HG02885 (cell line): ENCODE results near the gene PINLYP.
"Not testable (repeated sequence)": the region's sequence is repeated elsewhere in the genome, so short reads cannot be mapped to it uniquely, and the experiment has no call there.

ENCODE experiments used
- ATAC-seq: cut with Tn5 transposase; IDR thresholded peaks from one replicate; pipeline ENCODE4 v1.9.1; 2021; ENCODE audit warnings: mild to moderate bottlenecking; ENCODE audit not compliant: unreplicated experiment, poor library complexity

Gene PINLYP

DNA sequence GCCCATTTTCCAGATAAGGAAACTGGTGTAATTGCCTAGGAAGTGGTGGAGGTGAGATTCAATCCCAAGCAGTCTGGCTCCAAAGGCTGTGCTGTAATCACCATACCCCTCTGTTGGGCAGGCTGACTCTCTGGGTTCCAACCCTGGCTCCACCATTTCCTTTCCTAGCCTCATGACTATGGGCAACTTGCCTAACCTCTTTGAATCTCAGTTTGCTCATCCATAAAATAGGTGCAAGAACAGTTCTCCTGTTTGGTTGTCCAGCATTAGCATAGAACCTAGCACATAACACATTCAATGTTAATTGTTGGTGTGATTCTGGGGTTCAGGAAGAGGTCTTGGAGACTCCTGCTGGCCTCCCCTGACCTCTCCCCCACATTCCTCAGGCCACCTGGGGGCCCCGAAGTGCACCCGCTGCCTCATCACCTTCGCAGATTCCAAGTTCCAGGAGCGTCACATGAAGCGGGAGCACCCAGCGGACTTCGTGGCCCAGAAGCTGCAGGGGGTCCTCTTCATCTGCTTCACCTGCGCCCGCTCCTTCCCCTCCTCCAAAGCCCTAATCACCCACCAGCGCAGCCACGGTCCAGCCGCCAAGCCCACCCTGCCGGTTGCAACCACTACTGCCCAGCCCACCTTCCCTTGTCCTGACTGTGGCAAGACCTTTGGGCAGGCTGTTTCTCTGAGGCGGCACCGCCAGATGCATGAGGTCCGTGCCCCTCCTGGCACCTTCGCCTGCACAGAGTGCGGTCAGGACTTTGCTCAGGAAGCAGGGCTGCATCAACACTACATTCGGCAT lies 23.0 kb downstream of the PINLYP start:
- ATAC-seq, result no peak

GRCh38 chr19:43599635-43600295 lies 24.2 kb downstream of the PINLYP start:
- ATAC-seq, result no peak

DNA sequence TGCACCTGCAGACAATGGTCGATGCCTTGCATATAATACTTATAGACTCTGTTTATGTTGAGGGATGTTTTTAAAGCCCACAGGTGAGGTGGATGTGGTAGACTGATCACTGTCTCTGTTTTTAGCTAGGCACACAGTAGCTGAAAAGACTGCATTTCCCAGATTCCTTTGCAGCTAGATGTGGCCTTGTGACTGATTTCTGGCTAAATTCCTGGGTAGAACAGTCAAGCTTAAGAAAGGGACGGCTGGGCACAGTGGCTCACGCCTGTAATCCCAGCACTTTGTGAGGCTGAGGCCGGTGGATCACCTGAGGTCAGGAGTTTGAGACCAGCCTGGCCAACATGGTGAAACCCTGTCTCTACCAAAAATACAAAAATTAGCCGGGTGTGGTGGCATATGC lies 24.7 kb downstream of the PINLYP start:
- ATAC-seq, result not testable (repeated sequence)

GRCh38 chr19:43605875-43606568 lies 30.4 kb downstream of the PINLYP start:
- ATAC-seq, result no peak

DNA sequence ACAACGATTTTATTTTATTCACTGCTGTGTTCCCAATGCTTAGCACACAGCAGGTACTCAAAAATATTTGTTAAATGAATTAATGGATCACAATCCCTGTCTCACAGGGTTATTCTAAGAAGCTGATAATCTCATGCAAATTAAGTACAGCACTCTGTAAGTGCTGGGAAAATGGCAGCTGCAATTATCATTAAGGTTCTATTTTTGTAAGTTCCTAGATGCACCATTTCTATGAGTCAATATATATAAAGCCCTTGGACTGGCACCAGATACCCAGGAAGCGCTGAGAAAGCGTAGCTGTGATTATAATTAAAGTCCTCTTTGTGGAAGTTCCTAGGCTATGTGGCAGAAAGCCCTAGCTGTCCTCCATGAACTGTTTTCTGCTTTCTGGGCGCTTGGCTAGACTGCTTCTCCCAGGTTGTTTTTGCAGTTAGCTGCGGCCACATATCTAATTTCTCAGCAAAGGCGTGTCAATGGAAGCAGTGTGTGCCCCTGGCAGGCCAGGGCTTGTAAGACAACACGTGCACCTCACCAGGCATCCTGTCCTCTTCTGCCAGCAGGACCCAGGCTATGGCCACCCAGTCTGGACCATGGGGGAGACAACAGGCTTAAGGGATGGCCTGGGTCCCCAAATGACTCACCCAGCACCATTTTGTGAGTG lies 31.1 kb downstream of the PINLYP start:
- no peak for ATAC-seq

- ATAC-seq, result no peak
These were observed 31.9 kb downstream of the PINLYP start for GRCh38 chr19:43607238-43608205.

- no peak for ATAC-seq
These were observed 34.3 kb downstream of the PINLYP start for GRCh38 chr19:43609872-43610271.

GRCh38 chr19:43610493-43610892 lies 34.9 kb downstream of the PINLYP start:
- ATAC-seq, result no peak

DNA sequence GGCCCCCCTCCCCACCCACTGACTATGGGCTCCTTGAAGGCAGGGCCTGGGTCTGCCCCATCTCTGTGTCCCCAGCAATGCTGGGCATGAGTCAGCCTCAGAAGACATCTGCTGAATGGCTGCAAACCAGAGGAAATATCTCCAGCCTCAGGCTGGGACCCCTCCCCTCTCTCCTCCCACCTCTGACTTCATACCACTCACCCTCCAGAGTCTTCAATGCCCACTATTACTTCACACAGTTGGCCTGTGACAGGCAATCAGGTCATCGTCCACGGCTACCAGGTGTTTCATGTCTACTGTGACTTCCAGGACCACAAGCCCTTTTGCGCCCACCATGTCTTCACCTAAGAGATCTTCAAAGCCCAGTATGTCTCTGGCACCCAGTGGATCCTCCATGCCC lies 36.2 kb downstream of the PINLYP start, which contains the start of gene SRRM5:
Gene SRRM5, plus strand, starts transcription at position 301 of the 400 bp plus-strand sequence. Its CDS starts 34 bp downstream, at position 335.
- ATAC-seq, result no peak

DNA sequence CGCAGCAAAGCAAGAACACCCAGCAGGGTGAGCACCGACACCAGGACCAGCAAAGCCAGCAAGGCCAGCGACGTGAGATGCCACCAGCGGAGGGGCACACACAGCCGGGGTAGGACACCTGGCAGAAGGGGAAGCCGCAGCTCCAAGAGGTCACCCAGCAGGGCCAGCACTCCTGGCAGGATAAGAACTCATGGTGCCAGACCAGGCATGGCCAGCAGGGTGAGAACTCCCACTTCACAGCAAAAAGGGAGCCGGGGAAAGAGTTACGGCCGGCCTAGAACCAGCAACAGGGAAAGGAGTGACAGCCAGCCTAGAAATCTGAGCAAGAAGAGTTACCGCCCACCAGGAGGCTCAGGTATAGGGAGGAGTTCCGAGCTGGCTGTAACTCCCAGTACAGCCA lies 36.8 kb downstream of the PINLYP start:
- no peak for ATAC-seq

- ATAC-seq, result no peak
These were observed 40.7 kb downstream of the PINLYP start for GRCh38 chr19:43616306-43616705.

DNA sequence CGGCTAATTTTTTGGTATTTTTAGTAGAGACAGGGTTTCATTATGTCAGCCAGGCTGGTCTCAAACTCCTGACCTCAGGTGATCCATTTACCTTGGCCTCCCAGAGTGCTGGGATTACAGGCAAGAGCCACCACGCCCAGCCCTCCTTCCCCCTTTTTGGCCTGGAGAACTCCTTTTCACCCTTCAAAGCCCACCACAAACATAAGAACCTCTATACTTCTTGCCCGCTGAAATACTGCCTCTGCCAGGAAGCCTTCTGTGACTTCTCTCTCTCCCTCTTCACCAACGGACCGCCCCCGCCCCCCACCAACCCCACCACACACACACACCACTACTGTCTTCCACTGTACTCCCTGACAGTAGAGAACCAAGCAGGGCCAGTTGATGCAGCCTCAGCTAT lies 41.4 kb downstream of the PINLYP start:
- no peak for ATAC-seq

DNA sequence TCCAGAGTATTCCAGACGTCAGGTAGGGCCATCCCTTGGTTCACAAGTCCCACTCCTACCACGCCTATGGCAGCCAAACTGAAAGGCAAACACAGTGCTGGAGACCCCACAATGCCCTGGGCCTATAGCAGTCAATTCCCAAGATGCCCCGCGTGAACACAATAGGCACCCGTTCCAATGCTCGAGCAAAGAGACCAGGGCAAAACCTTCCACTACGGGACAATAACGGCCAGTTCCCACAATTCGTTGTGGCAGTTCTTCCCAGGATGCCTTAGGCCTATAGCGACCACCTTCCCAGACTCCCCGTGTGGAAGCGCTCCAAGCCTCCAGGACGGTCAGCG lies 43.3 kb downstream of the PINLYP start:
- peak; percentile 39 for ATAC-seq

DNA sequence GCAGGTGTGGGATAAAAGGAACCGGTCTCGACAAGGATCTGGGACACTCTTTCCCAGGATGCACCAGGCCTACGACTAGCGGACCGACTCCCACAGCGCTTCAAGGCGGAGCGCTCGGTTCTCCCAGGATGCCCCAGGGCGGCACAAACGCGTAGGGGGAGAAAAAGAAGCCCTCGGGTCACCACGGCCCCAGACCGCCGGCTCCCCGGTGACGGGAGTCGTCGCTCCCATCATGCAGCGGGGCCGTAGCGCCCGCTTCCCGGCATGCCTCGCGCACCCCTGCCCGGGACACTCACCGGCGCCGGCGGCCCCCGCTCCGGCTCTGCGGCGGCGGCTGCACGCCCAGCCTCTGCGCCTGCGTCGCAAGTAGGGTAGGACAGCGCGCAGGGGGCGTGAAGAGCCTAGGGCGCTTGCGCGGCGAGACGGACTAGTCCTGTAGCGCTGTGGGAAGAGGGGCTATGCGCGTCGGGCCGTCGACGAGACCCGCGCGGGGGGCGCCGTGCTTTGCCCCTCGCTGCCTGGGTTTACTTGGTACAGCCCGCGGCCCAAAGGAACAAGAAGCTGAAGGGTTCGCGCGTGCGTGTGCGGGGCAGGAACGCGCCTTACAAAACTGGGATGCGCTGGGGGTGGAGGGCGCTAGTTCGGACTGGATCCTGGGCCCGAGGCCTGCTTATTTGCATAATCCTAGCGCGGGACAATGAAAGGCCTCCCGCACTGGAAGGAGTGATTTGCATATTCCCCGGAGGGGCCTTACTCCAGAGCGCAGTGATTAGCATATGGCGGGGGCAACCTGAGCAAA lies 43.9 kb downstream of the PINLYP start, which contains the start of gene ZNF428:
Gene ZNF428, minus strand, starts transcription at position 368 of the 799 bp plus-strand sequence. CDS start 5,325 bp downstream, outside the sequence.
- ATAC-seq, result peak; percentile 82

DNA sequence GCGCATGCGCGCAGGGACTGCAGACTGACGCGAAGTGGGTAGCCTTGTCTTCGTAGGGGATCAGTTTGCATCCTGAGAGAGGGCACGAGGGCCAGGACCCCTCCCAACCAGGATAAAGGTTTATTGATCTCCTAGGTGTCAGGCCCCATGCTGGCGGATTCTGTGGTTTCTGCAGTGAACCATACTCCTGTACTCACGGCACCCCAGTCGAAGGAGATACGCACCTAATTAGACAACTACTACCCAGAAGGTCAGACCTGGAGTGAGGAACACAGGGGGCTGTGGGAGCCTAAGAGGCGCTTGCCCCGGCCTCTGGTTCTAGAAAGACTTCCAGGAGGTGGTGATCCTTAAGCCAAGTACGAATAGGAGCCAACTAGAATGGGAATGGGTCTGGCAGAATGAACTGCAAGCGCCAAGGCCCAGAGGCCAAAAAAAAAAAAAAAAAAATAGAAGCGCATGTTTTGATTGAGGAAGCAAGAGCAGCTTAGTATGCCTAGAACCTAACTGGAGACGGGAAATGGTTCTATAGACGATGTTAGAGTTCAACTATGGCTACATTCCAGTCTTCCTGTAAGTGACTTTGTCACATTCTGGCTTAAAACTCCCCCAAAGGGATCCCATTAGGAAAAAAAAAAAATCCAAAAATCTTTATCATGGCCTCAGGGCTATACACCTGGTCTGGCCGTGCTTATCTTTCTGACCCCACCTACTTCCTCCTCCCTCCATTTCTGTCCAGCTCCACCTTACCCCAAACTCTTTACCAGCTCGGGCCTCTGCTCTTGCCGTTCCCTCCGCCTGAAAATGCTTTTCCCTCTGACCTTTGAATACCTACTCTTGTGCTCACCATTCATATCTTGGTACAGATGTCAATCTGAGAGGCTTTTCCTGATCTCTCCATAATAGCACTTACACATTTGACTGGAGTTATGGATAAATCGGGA lies 44.7 kb downstream of the PINLYP start:
- no peak for ATAC-seq

DNA sequence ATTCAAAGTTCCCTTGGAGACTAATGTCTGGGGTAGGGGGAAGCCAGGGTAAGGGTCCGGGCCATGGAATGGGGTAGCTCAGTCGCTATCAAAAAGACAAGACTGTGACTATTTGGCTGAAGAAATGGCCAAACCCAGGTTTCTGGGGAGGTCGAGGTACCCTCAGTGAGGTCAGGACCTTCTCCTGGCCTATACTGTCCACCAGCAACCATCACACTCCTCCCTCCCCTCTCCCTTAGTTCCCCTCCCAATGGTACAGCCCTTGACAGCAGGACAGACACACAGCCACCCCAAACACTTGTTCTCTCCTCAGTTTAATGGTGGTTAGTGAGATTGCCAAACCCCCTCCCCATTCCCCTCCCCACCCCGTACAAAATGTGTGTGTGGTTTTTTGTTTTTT lies 46.5 kb downstream of the PINLYP start:
- ATAC-seq, result no peak

DNA sequence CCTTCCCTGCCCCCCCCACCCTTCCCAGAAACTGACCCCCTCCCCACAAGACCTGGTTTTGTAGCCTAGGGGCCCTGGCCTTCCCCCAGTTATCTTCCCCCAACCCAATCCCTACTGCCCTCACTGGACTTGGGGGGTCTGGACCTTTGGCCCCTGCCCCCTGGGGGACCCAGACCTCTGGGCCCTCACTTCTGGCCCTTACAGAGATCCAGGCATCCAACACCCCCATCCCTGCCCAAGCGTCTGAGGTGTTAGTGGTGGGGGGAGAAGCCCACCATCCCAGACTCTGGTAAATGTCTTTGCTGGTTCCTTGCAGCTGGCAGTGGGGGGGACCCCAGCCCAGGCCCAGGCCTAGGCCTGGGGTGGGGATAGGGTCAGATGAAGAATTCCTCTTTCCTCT lies 47.4 kb downstream of the PINLYP start:
- ATAC-seq, result no peak
